Measurements from ENCODE around the gene ETV7. TPM values are rescaled to one million over a fixed set of nuclear protein-coding genes. Genes with fewer than 3 reads are reported as not detected.
"Not testable (repeated sequence)": the region's sequence is repeated elsewhere in the genome, so short reads cannot be mapped to it uniquely, and the experiment has no call there.

The ETV7 gene
- total RNA-seq, 1 donor from 2014 or later, result not detected

- DNase-seq (ENCODE audit: low spot score in 2 of 2), result no peak
- FAIRE-seq, result no peak
Observed at GRCh38 chr6:36346486-36347273, 40.8 kb downstream of the ETV7 start.

- FAIRE-seq (no peak), DNase-seq (ENCODE audit: low spot score in 2 of 2) (no peak)
Observed at GRCh38 chr6:36345681-36346466, 41.6 kb downstream of the ETV7 start.

- DNase-seq (ENCODE audit: low spot score in 2 of 2) (no peak), FAIRE-seq (no peak)
Observed at GRCh38 chr6:36343109-36343680, 44.3 kb downstream of the ETV7 start.

- DNase-seq (ENCODE audit: low spot score in 2 of 2) (peak; percentile 37 to 71), FAIRE-seq (no peak)
Observed at GRCh38 chr6:36340618-36341454, 46.6 kb downstream of the ETV7 start.

- FAIRE-seq, result no peak
- no peak for DNase-seq (ENCODE audit: low spot score in 2 of 2)
Observed at GRCh38 chr6:36340306-36340617, 47.2 kb downstream of the ETV7 start.

GRCh38 chr6:36339146-36339545 is 48.3 kb downstream of the ETV7 start:
- FAIRE-seq (no peak), DNase-seq (ENCODE audit: low spot score in 2 of 2) (no peak)

- FAIRE-seq; DNase-seq (ENCODE audit: low spot score in 2 of 2): not testable (repeated sequence)
Observed at GRCh38 chr6:36338223-36338622, 49.2 kb downstream of the ETV7 start.

GRCh38 chr6:36337814-36338213 is 49.7 kb downstream of the ETV7 start:
- FAIRE-seq, result no peak
- no peak for DNase-seq (ENCODE audit: low spot score in 2 of 2)

- no peak for DNase-seq (ENCODE audit: low spot score in 2 of 2)
- no peak for FAIRE-seq
Observed at GRCh38 chr6:36336779-36337241, 50.7 kb downstream of the ETV7 start, which contains the start of gene BNIP5. Gene BNIP5, minus strand, starts transcription at chr6:36336888. Its CDS starts 6,198 bp downstream, at chr6:36330690.

GRCh38 chr6:36336208-36336710 is 51.2 kb downstream of the ETV7 start:
- no peak for DNase-seq (ENCODE audit: low spot score in 2 of 2)
- FAIRE-seq, result no peak

GRCh38 chr6:36335465-36336207 is 51.8 kb downstream of the ETV7 start:
- FAIRE-seq, result no peak
- DNase-seq (ENCODE audit: low spot score in 2 of 2), result no peak

- FAIRE-seq, result no peak
- no peak for DNase-seq (ENCODE audit: low spot score in 2 of 2)
Observed at GRCh38 chr6:36334832-36335459, 52.5 kb downstream of the ETV7 start.

GRCh38 chr6:36333931-36334725 is 53.3 kb downstream of the ETV7 start:
- FAIRE-seq (no peak), DNase-seq (ENCODE audit: low spot score in 2 of 2) (no peak)

- no peak for DNase-seq (ENCODE audit: low spot score in 2 of 2)
- FAIRE-seq, result no peak
Observed at GRCh38 chr6:36333171-36333895, 54.1 kb downstream of the ETV7 start.

- FAIRE-seq, result no peak
- DNase-seq (ENCODE audit: low spot score in 2 of 2), result no peak
Observed at GRCh38 chr6:36331381-36331780, 56.1 kb downstream of the ETV7 start.

- DNase-seq (ENCODE audit: low spot score in 2 of 2), result no peak
- FAIRE-seq, result no peak
Observed at GRCh38 chr6:36330366-36330765, 57.1 kb downstream of the ETV7 start.

- DNase-seq (ENCODE audit: low spot score in 2 of 2), result no peak
- FAIRE-seq, result no peak
Observed at GRCh38 chr6:36329798-36330291, 57.6 kb downstream of the ETV7 start.

Data from frontal cortex (tissue), 4 donors.